Stimulated activated CD4-positive, alpha-beta T cell treated with anti-CD3 and anti-CD28 coated beads, Interleukin-2, amount 100 ng/mL, for 4 hours (primary cell): ENCODE data around the gene DENND5A.

ENCODE experiments used
- DNase-seq: peaks from one replicate; pipeline ENCODE4 v3.0.0-alpha.2; 2020; ENCODE audit warnings: low read depth

DENND5A gene

DNA sequence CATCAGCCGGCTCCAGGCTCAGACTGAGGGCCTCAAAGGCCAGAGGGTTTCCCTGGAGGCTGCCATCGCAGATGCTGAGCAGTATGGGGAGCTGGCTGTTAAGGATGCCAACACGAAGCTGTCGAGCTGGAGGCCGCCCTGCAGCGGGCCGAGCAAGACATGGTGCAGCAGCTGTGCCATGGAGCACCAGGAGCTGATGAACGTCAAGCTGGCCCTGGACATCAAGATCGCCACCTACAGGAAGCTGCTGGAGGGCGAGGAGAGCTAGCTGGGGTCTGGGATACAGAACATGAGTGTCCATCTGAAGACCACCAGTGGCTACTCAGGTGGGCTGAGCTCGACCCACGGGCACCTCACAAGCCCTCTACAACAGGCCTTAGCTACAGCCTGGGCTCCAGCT is 169.7 kb downstream of the DENND5A start:
- no peak for DNase-seq

DNA sequence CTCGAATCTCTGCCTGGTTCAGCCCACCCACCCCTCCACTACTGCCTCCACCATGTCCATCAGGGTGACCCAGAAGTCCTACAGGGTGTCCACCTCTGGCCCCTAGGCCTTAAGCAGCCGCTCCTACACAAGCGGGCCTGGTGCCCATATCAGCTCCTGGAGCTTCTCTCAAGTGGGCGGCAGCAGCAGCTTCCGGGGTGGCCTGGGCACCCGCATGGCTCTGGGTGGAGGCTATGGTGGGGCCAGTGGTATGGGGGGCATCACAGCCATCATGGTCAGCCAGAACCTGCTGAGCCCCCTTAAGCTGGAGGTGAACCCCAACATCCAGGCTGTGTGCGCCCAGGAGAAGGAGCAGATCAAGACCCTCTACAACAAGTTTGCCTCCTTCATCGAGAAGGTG is 170.7 kb downstream of the DENND5A start:
- DNase-seq: no peak

DNA sequence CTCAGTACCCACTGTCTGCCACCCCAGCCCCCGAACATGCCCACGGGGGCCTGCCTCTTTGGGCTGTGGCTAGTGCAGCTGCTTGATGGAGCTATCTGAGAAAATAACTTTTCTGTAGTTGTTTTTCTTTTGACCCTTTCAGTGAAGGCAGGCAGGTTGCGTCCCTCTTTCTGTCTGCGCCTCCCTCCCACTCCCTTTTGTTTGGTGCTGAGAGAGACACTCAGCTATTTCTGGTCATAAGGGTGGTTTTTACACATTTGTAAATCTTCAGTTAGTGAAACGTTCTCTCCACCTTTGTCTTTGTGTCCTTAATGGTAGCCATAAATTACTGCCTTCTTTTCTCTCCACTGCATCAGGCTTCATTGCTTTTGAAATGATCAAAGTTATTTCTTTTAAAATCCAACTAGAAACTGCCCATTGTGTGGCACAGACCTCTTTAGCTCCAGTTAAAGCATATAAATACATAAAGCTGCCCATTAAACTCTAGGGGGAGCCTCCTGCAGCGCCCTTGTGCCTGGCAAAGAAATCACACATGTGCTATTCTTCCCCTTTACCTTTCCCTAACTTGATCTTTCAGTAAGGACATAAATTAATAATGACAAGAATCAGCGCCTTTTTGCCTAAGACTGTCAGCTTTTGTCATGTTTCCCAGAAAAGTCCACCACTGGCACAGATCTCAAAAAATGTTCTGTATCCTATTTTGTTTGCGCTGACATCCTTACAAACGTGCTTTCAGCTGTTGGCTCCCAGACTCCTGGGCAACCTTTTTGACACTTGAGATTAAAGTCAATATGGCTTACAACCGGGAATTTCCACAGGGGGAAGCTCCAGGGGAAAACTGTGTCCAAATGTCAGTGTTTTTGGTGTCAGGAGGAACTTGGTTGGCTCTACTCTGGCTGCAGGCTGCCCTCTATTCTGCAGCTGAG is 172.0 kb downstream of the DENND5A start:
- no peak for DNase-seq

DNA sequence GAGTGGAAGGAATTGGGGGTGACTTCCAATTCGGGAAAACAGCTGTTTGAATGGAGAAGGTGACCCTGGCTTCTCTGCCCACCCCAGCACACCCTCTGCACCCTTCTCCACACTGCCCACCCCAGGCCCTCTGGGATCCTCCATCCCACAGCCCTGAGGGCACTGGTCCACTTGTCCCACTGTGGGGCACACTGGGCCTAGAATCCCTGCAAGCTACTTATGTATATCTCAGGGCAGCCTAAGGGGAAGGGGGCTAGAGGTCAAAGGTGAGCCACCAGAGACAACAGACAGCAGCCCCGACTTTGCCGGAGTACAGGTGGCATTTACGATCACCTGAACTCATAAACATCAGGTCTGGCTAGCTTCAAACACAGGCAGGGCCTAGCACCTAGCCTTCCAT is 173.1 kb downstream of the DENND5A start:
- DNase-seq: no peak

DNA sequence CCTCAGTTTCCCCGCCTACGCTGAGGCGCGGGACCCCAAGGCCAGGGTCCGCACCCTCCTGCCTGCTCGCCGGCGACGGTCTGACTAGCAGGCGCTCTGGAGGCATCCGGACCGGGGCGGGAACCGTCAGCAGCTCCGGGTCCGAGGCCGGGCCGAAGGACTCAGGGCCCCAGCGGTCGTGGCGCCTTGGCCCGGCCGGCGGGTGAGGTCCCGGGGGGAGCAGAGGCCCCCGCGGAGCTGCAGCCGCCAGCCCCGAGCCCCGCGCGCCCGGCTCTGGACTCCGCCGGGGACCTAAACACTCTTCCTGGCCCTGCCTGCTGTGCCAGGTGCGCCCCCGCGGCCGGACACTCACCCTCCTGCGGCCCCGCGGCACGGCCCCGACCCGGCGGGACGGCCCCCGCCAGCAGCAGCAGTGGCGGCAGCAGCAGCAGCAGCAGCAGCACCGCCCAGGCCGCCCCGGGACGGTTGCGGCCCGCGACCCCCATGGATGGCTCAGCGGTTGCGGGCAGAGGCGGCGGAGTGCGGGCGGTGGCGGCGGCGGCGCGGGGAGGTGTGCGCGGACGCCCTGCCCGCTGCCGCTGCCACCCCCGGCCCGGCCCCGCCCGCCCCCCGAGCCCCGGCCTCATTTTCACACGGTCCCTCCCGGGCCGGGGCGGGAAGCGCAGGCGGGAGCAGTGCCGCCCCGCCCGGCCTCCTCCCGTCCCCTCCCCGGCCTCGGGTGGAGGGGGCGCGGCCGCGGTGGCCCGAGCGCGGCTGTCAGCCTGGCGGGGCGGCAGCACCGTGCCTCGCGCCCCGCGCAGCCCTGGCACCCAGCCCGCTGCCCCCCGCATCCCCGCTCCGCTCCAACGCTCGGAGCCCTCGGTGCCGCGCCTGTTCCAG is 173.9 kb downstream of the DENND5A start, which contains the start of gene SCUBE2:
TSS of gene SCUBE2 (minus strand) at position 556 of the 879 bp plus-strand sequence. CDS start at position 485, 71 bp downstream.
- no peak for DNase-seq

DNA sequence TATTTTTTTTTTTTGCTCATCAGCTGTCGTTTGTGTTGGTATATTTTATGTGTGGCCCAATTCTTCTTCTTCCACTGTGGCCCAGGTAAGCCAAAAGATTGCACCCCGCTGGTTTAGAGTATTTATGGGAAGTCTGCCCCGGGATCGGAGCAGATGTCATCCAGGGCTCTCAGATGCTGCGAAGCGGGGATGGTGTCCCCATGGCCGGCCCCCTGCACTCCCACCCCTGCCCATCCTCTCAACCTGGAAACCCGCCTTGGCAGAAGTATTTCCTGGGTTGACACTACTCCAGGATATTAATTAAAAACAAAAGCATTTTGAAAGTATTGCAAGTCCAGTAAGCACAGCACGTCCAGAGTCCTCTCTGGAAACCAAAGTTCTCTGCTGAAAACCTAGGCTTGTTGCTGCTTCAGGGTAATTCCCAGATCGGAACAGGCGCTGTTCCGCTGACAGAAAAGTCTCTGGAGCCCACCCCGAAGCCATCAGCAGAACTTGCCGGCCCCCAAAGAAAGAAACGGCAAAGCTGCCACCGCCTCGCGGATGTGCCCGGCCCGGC is 174.6 kb downstream of the DENND5A start:
- no peak for DNase-seq

DNA sequence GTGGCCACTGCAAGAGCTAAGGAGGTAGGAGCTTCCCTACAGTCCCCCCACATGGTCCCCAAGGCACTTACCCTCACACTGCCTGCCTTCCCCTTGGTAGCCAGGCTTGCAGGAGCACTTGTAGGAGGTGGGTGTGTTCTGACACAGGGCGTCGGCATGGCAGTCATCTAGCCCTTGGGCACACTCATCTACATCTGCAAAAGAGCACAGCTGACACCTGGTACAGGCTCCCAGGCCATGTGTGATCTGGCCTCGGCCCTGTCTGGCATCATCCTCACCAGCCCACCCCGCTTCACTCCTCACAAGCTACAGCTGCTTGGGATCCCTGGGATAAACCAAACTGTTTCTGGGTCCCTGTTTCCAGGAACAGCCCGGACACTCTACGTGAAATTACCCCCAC is 175.5 kb downstream of the DENND5A start:
- no peak for DNase-seq

DNA sequence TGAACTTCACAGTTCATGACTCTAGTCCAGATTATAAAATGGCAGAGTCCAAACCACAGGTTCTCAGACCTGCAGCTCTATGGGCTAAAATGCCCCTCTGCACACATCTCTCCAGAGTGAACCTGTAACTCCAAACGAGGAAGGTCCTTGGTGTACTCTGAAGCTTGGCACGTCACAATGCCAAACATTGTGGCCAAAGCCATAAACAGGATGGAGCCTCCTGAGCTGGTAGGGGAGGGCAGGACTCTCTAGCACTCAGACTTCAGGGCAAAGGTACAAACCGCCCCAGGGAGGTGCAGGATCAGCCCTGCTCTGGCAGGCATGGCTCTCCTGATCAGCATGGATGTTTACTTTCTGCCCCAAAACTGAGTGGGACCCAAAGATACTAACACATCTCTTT is 176.1 kb downstream of the DENND5A start:
- DNase-seq: no peak
